Naive thymus-derived CD4-positive, alpha-beta T cell (primary cell): Measurements from ENCODE around the gene TESK2. TPM values are rescaled to one million over a fixed set of nuclear protein-coding genes. Genes with fewer than 3 reads are reported as not detected.

Source experiments
- ATAC-seq: fragments of 150-1000 bp; cut with Tn5 transposase; 2 replicates; pipeline ENCODE4 v1.10.0; 2021; ENCODE audit warnings: mild to moderate bottlenecking, moderate library complexity
- CTCF ChIA-PET: fragments of 350-600 bp; sonication (Branson Sonifier 250); formaldehyde crosslinking; loops from one replicate; lab custom pipeline; 2021; ENCODE audit warnings: antibody characterized with exemption; lab: Charles Lee
- POLR2A ChIA-PET: fragments of 350-600 bp; sonication (Branson Sonifier 250); formaldehyde crosslinking; loops from one replicate; lab custom pipeline; 2021; ENCODE audit warnings: antibody characterized with exemption, inconsistent platforms; lab: Charles Lee
- DNase-seq, 9 donors: peaks; one replicate each; pipeline versions ENCODE4 v3.0.0 to v3.0.0-alpha.2; 2020 to 2022; ENCODE audit warnings: mixed read lengths in 1 of 9
- H3K27ac ChIP-seq: one replicate; pipeline ENCODE4 v1.7.0; 2013; ENCODE audit warnings: mild to moderate bottlenecking, low read depth, low read length, moderate library complexity
- H3K27me3 ChIP-seq, 2 donors: one replicate each; pipeline ENCODE4 v1.7.0; 2013; ENCODE audit warnings: low read length in 2 of 2, mild to moderate bottlenecking in 2 of 2, moderate library complexity in 2 of 2; ENCODE audit not compliant: control insufficient read depth in 2 of 2, insufficient read depth in 2 of 2
- H3K36me3 ChIP-seq, 3 experiments: 1 replicate in 2 of 3; 2 replicates in 1 of 3; pipeline ENCODE4 v1.7.0; 2013; ENCODE audit warnings: low read length in 3 of 3, mild to moderate bottlenecking in 3 of 3, moderate library complexity in 1 of 3; ENCODE audit not compliant: insufficient read depth in 3 of 3, control insufficient read depth in 2 of 3
- H3K4me1 ChIP-seq, 2 donors: one replicate each; pipeline ENCODE4 v1.7.0; 2013; ENCODE audit warnings: low read length in 2 of 2, mild to moderate bottlenecking in 2 of 2, moderate library complexity in 1 of 2; ENCODE audit not compliant: control insufficient read depth in 2 of 2, insufficient read depth in 2 of 2
- H3K4me3 ChIP-seq: 2 replicates; pipeline ENCODE4 v1.7.0; 2013; ENCODE audit warnings: mild to moderate bottlenecking, low read length
- H3K9me3 ChIP-seq, 3 experiments: 1 replicate in 2 of 3; 2 replicates in 1 of 3; pipeline ENCODE4 v1.7.0; 2013; ENCODE audit warnings: low read length in 3 of 3; ENCODE audit not compliant: control insufficient read depth in 2 of 3
- H3K27ac Mint-ChIP-seq, 9 donors: one replicate each; pipeline ENCODE4 v1.8.0; 2020 to 2022; ENCODE audit warnings: mixed read lengths in 9 of 9, mild to moderate bottlenecking in 8 of 9, moderate library complexity in 5 of 9, inconsistent platforms in 2 of 9
- H3K27me3 Mint-ChIP-seq, 5 donors: one replicate each; pipeline ENCODE4 v1.8.0; 2021 to 2022; ENCODE audit warnings: mixed read lengths in 5 of 5, mild to moderate bottlenecking in 1 of 5
- H3K36me3 Mint-ChIP-seq, 5 donors: one replicate each; pipeline ENCODE4 v1.8.0; 2020 to 2022; ENCODE audit warnings: mixed read lengths in 5 of 5, mild to moderate bottlenecking in 3 of 5, inconsistent platforms in 1 of 5
- H3K4me1 Mint-ChIP-seq, 7 donors: one replicate each; pipeline ENCODE4 v1.8.0; 2020 to 2022; ENCODE audit warnings: mixed read lengths in 7 of 7, mild to moderate bottlenecking in 3 of 7, inconsistent platforms in 1 of 7
- H3K4me3 Mint-ChIP-seq, 10 donors: one replicate each; pipeline ENCODE4 v1.8.0; 2020 to 2022; ENCODE audit warnings: mild to moderate bottlenecking in 10 of 10, mixed read lengths in 10 of 10, moderate library complexity in 6 of 10, inconsistent platforms in 2 of 10
- H3K9me3 Mint-ChIP-seq, 11 donors: one replicate each; pipeline ENCODE4 v1.8.0; 2020 to 2022; ENCODE audit warnings: mixed read lengths in 11 of 11, mild to moderate bottlenecking in 4 of 11, inconsistent platforms in 1 of 11, moderate library complexity in 1 of 11
- intact Hi-C, 2 donors: fragments of 100-400 bp; cut with micrococcal nuclease; formaldehyde crosslinking; loops; one replicate each; pipeline ENCODE4 v1.15.1; 2023
- polyA plus RNA-seq, 2 donors: library from polyadenylated mRNA; unstranded; fragments of 300-500 nt; fragmentation: Illumina TruSeq; gene quantifications; one replicate each; pipeline ENCODE4 v1.2.3, GENCODE V29; 2021
- total RNA-seq, 6 experiments: library from RNA in 5 of 6; stranded (reverse) in 5 of 6; gene quantifications; 1 replicate in 5 of 6; 2 replicates in 1 of 6; pipeline ENCODE4 v1.2.3 and lab custom pipeline; 2021 to 2026

Gene TESK2
- total and polyA plus RNA-seq, 7 experiments from 2014 or later, result 3.3 to 8.9 (median 6.4) TPM

GRCh38 chr1:45507195-45507594 lies 16.2 kb upstream of the TESK2 start:
- Histone ChIP-seq H3K4me1 (no peaks in the 10 kb centered on the region), H3K4me3 (no peak overlapping the region), H3K27me3 (no peaks in the 10 kb centered on the region), H3K36me3 (peaks cover 9 to 46% (median 13%) of the 10 kb centered on the region in 3 experiments), H3K9me3 (no peaks in the 10 kb centered on the region), H3K27ac (peak overlapping the region; percentile 5)
- H3K27ac Mint-ChIP-seq, result peak overlapping the region in 3 of 9 donors; percentile 3 to 38 (median 17)
- ATAC-seq, result no peak
- intact Hi-C loops, result no loop called here
- H3K4me3 Mint-ChIP-seq, result no peak overlapping the region
- DNase-seq, result no peak
- no peaks in the 10 kb centered on the region for H3K9me3 Mint-ChIP-seq
- peaks cover 0 to 18% (median 8%) of the 10 kb centered on the region in 5 donors for H3K36me3 Mint-ChIP-seq
- CTCF ChIA-PET, result interaction anchor here (0.7 kb wide), 1 partner anchor 50 kb away, joined by 3 read pairs; no protein-coding TSS in a partner anchor
- POLR2A ChIA-PET, result no interaction called here
- peaks cover 0 to 8% (median 3%) of the 10 kb centered on the region in 7 donors for H3K4me1 Mint-ChIP-seq
- H3K27me3 Mint-ChIP-seq, result no peaks in the 10 kb centered on the region

GRCh38 chr1:45503462-45504360 lies 12.7 kb upstream of the TESK2 start:
- ChIA-PET CTCF (interaction anchor here (3.8 kb wide), 1 partner anchor 12 kb away, joined by 16 read pairs; the partner anchor contains the start of gene TESK2), POLR2A (interaction anchor here (0.6 to 1.5 kb wide), 5 partner anchors 12 to 108 kb away, joined by 3 to 6 read pairs (median 4); partner anchors contain the start of gene TESK2)
- H3K9me3 Mint-ChIP-seq, result peaks cover 0 to 2% (median 0%) of the 10 kb centered on the region in 11 donors
- DNase-seq, result no peak
- peaks cover 0 to 7% (median under 1%) of the 10 kb centered on the region in 5 donors for H3K36me3 Mint-ChIP-seq
- Histone ChIP-seq H3K27ac (no peak overlapping the region), H3K4me3 (no peak overlapping the region), H3K4me1 (peaks cover 5 to 16% of the 10 kb centered on the region in 2 donors), H3K36me3 (peaks cover 0 to 16% (median 0%) of the 10 kb centered on the region in 3 experiments), H3K9me3 (no peaks in the 10 kb centered on the region), H3K27me3 (no peaks in the 10 kb centered on the region)
- intact Hi-C loops, result loop anchor here in 1 of 2 donors (5.0 kb wide), 3 partner anchors 299 to 1526 kb away; partner anchors contain the start of genes B4GALT2 and MAST2
- no peak overlapping the region for H3K4me3 Mint-ChIP-seq
- no peak for ATAC-seq
- H3K27me3 Mint-ChIP-seq, result no peaks in the 10 kb centered on the region
- H3K27ac Mint-ChIP-seq, result peak overlapping the region in 1 of 9 donors; percentile 41
- peaks cover 22 to 39% (median 34%) of the 10 kb centered on the region in 7 donors for H3K4me1 Mint-ChIP-seq

GRCh38 chr1:45501505-45501859 lies 10.5 kb upstream of the TESK2 start:
- H3K27me3 ChIP-seq, result no peaks in the 10 kb centered on the region
- CTCF ChIA-PET, result interaction anchor here (0.6 to 3.8 kb wide), 4 partner anchors 10 to 787 kb away, joined by 4 to 16 read pairs (median 8); partner anchors contain the start of gene TESK2
- no peak overlapping the region for H3K27ac ChIP-seq
- no peak for DNase-seq
- Mint-ChIP-seq H3K4me3 (peak overlapping the region in 9 of 10 donors; percentile 34 to 94 (median 63)), H3K4me1 (peaks cover 22 to 38% (median 33%) of the 10 kb centered on the region in 7 donors), H3K27ac (peak overlapping the region in 4 of 9 donors; percentile 3 to 42 (median 24)), H3K36me3 (peaks cover 0 to 5% (median 0%) of the 10 kb centered on the region in 5 donors), H3K9me3 (peaks cover 0 to 2% (median 0%) of the 10 kb centered on the region in 11 donors), H3K27me3 (no peaks in the 10 kb centered on the region)
- intact Hi-C loops, result loop anchor here in 1 of 2 donors (2.0 to 5.0 kb wide), 4 partner anchors 301 to 1524 kb away; partner anchors contain the start of genes B4GALT2, MAST2 and RNU5D-1
- peaks cover 5 to 17% of the 10 kb centered on the region in 2 donors for H3K4me1 ChIP-seq
- no peak for ATAC-seq
- H3K36me3 ChIP-seq, result no peaks in the 10 kb centered on the region
- H3K4me3 ChIP-seq, result no peak overlapping the region
- H3K9me3 ChIP-seq, result no peaks in the 10 kb centered on the region
- POLR2A ChIA-PET, result interaction anchor here (1.0 to 3.4 kb wide), 10 partner anchors 9 to 490 kb away, joined by 3 to 37 read pairs (median 8); partner anchors contain the start of genes GPBP1L1, HECTD3, MUTYH and PRDX1

GRCh38 chr1:45499415-45499769 lies 8.4 kb upstream of the TESK2 start:
- Histone ChIP-seq H3K27me3 (no peaks in the 10 kb centered on the region), H3K9me3 (no peaks in the 10 kb centered on the region), H3K4me3 (peak overlapping the region; percentile 68), H3K27ac (peak overlapping the region; percentile 70), H3K36me3 (no peaks in the 10 kb centered on the region), H3K4me1 (peaks cover 5 to 17% of the 10 kb centered on the region in 2 donors)
- POLR2A ChIA-PET, result interaction anchor here (0.6 to 3.4 kb wide), 20 partner anchors 9 to 803 kb away, joined by 3 to 37 read pairs (median 5); partner anchors contain the start of genes AKR1A1, BTBD19, GPBP1L1 and HECTD3
- Mint-ChIP-seq H3K36me3 (peaks cover 0 to 9% (median 0%) of the 10 kb centered on the region in 5 donors), H3K4me1 (peaks cover 24 to 38% (median 33%) of the 10 kb centered on the region in 7 donors), H3K27ac (peak overlapping the region; percentile 87 to 97 (median 92)), H3K27me3 (no peaks in the 10 kb centered on the region), H3K9me3 (peaks cover 0 to 2% (median 0%) of the 10 kb centered on the region in 11 donors), H3K4me3 (peak overlapping the region; percentile 91 to 99 (median 94))
- CTCF ChIA-PET, result interaction anchor here (0.6 to 2.2 kb wide), 4 partner anchors 13 to 485 kb away, joined by 3 to 9 read pairs (median 6); no protein-coding TSS in a partner anchor
- intact Hi-C loops, result loop anchor here (1.0 to 10.0 kb wide), 2 partner anchors 513 to 695 kb away; partner anchors contain the start of genes BTBD19 (in 2 of the 2), DYNLT4 (in 2 of the 2), PLK3 (in 2 of the 2) and EIF2B3 (in 1 of the 2)
- DNase-seq, result peak in 1 of 9 donors; percentile 17
- ATAC-seq, result no peak

GRCh38 chr1:45498279-45498678 lies 7.3 kb upstream of the TESK2 start:
- ChIA-PET POLR2A (interaction anchor here (1.0 to 2.8 kb wide), 5 partner anchors 24 to 195 kb away, joined by 3 to 11 read pairs (median 4); partner anchors contain the start of genes NASP and PRDX1), CTCF (no interaction called here)
- Mint-ChIP-seq H3K27ac (peak overlapping the region in 2 of 9 donors; percentile 62 to 89), H3K4me3 (peak overlapping the region in 7 of 10 donors; percentile 91 to 99 (median 94)), H3K27me3 (no peaks in the 10 kb centered on the region), H3K36me3 (peaks cover 0 to 9% (median 0%) of the 10 kb centered on the region in 5 donors), H3K4me1 (peaks cover 24 to 38% (median 33%) of the 10 kb centered on the region in 7 donors), H3K9me3 (peaks cover 0 to 2% (median 0%) of the 10 kb centered on the region in 11 donors)
- H3K36me3 ChIP-seq, result no peaks in the 10 kb centered on the region
- intact Hi-C loops, result loop anchor here (10.0 kb wide), 1 partner anchor 693 kb away; the partner anchor contains the start of genes BTBD19 (in 2 of the 2), DYNLT4 (in 2 of the 2) and PLK3 (in 2 of the 2)
- no peaks in the 10 kb centered on the region for H3K27me3 ChIP-seq
- H3K27ac ChIP-seq, result no peak overlapping the region
- peaks cover 5 to 17% of the 10 kb centered on the region in 2 donors for H3K4me1 ChIP-seq
- no peak overlapping the region for H3K4me3 ChIP-seq
- DNase-seq (no peak), ATAC-seq (no peak)
- no peaks in the 10 kb centered on the region for H3K9me3 ChIP-seq
